ENCODE results near the gene RAPGEF5.

DNA sequence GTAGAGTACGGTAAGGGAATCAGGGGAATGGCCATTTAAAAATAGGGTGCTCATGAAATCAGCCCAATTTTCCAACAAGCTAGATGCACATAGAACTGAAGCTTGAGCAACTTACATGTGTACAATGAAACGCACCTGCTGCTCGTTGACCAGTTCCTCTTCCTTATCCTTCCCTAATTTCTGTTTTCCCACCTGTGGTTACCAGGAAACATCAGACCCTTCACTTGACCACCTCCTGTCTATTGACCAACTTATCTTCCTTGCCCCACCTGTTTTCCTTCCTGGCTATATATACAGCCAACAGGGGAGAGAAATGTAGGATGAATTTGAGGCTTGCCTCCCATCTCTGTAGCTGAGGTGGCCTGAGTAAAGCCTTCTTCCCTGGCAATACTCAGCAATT is 37.8 kb upstream of the RAPGEF5 start:
- TF ChIP-seq, protein P1, sequence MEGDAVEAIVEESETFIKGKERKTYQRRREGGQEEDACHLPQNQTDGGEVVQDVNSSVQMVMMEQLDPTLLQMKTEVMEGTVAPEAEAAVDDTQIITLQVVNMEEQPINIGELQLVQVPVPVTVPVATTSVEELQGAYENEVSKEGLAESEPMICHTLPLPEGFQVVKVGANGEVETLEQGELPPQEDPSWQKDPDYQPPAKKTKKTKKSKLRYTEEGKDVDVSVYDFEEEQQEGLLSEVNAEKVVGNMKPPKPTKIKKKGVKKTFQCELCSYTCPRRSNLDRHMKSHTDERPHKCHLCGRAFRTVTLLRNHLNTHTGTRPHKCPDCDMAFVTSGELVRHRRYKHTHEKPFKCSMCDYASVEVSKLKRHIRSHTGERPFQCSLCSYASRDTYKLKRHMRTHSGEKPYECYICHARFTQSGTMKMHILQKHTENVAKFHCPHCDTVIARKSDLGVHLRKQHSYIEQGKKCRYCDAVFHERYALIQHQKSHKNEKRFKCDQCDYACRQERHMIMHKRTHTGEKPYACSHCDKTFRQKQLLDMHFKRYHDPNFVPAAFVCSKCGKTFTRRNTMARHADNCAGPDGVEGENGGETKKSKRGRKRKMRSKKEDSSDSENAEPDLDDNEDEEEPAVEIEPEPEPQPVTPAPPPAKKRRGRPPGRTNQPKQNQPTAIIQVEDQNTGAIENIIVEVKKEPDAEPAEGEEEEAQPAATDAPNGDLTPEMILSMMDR (IDR thresholded peaks at IDR 0.05): no peak
- TF ChIP-seq POLR2A (IDR thresholded peaks at IDR 0.05): no peak
